Aorta (tissue), 5 donors: ENCODE measurements around the gene PIK3R1. TPM values are rescaled to one million over a fixed set of nuclear protein-coding genes. Genes with fewer than 3 reads are reported as not detected.

Source experiments
- ATAC-seq: fragments of 200-7000 bp; cut with Tn5 transposase; one replicate; pipeline ENCODE4 v1.9.1; 2022; ENCODE audit warnings: moderate library complexity; ENCODE audit not compliant: low FRiP score
- DNase-seq, 2 donors: peaks; one replicate each; pipeline ENCODE4 v3.0.0-alpha.2; 2020
- H3K27ac ChIP-seq, 2 donors: one replicate each; pipeline ENCODE4 v1.5.1; 2013; ENCODE audit warnings: low read length in 2 of 2, mild to moderate bottlenecking in 2 of 2, moderate library complexity in 2 of 2, control low read depth in 1 of 2, inconsistent platforms in 1 of 2, low read depth in 1 of 2
- H3K27me3 ChIP-seq, 2 donors: one replicate each; pipeline ENCODE4 v1.6.1; 2013; ENCODE audit warnings: control low read depth in 1 of 2, low read length in 1 of 2, mild to moderate bottlenecking in 1 of 2, moderate library complexity in 1 of 2; ENCODE audit not compliant: insufficient read depth in 2 of 2, control insufficient read depth in 1 of 2
- H3K36me3 ChIP-seq, 2 donors: one replicate each; pipeline ENCODE4 v1.6.1; 2013; ENCODE audit warnings: control low read depth in 1 of 2, low read length in 1 of 2, mild to moderate bottlenecking in 1 of 2; ENCODE audit not compliant: insufficient read depth in 2 of 2, control insufficient read depth in 1 of 2
- H3K4me1 ChIP-seq, 2 donors: one replicate each; pipeline ENCODE4 v1.6.1; 2013; ENCODE audit warnings: low read length in 2 of 2, control low read depth in 1 of 2, mild to moderate bottlenecking in 1 of 2, moderate library complexity in 1 of 2; ENCODE audit not compliant: insufficient read depth in 2 of 2, control insufficient read depth in 1 of 2
- H3K4me3 ChIP-seq, 2 donors: one replicate each; pipeline ENCODE4 v1.5.1; 2013; ENCODE audit warnings: low read length in 2 of 2, control low read depth in 1 of 2, mild to moderate bottlenecking in 1 of 2
- H3K9me3 ChIP-seq: one replicate; pipeline ENCODE4 v1.6.1; 2013; ENCODE audit warnings: mild to moderate bottlenecking, low read length; ENCODE audit not compliant: control insufficient read depth
- WGBS, 2 donors: extraction: QIAGEN DNeasy Blood & Tissue Kit; methylation state at CpG; one replicate each; pipeline ENCODE4 v1.1.7; 2013; 5-methylcytosine and 5-hydroxymethylcytosine counted together
- intact Hi-C, 2 donors: fragments of 100-400 bp; cut with DNase I; formaldehyde crosslinking; loops; one replicate each; pipeline versions ENCODE4 v1.14.2 to v1.15.0; 2022
- polyA plus RNA-seq, 2 donors: library from polyadenylated mRNA; stranded (reverse); fragments of 200-250 nt; gene quantifications; one replicate each; pipeline ENCODE4 v1.2.3, GENCODE V29; 2013
- total RNA-seq, 2 donors: library from RNA; stranded (reverse); fragmentation: NEBNext Ultra II Directional; extraction: Animal tissue kit (Norgen Biotek cat#: 25700); gene quantifications; one replicate each; pipeline ENCODE4 v1.2.1, GENCODE V29; 2021
- donor health status: healthy with polysubstance abuse.
- donor health status: Bipolar disorder and iron deficiency.
- donor health status: DM: no; HTN: no; CAD: no.
- donor health status: DM: no; HTN: no; CAD: no.
- donor health status: DM: yes; HTN: yes; CAD: no.

PIK3R1 gene
- total and polyA plus RNA-seq, 4 donors: 12.3 to 132 (median 43.3) TPM

DNA sequence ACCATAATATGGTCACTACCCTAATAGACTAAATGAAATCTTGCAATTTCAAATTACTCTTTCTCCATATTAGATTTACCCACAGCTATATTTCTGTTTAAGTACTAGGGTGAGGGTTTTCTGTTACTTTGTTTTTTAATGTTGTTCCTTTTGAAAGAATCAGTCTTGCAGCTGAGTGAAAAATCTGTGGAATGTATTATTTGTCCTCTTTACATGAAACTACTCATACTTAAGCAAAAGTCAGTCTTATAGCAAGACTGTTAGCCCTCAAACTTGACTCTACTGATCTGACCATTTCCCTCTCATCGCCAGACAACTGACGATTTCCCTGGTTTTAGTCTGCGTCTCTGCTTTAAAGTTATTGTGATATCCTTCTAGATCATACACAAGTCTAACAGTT, 84.0 kb downstream of the PIK3R1 start:
- no peak for DNase-seq
- ATAC-seq: no peak
- H3K27ac ChIP-seq: no peak overlapping the region
- intact Hi-C loops: no loop called here
- H3K27me3 ChIP-seq: no peaks in the 10 kb centered on the region
- no peak overlapping the region for H3K4me3 ChIP-seq
- H3K9me3 ChIP-seq: no peaks in the 10 kb centered on the region
- H3K4me1 ChIP-seq: no peaks in the 10 kb centered on the region
- peaks cover 4 to 16% of the 10 kb centered on the region in 2 donors for H3K36me3 ChIP-seq
- 87 to 92% methylated on average over 3 of the region's 3 CpGs for WGBS, 2 donors

DNA sequence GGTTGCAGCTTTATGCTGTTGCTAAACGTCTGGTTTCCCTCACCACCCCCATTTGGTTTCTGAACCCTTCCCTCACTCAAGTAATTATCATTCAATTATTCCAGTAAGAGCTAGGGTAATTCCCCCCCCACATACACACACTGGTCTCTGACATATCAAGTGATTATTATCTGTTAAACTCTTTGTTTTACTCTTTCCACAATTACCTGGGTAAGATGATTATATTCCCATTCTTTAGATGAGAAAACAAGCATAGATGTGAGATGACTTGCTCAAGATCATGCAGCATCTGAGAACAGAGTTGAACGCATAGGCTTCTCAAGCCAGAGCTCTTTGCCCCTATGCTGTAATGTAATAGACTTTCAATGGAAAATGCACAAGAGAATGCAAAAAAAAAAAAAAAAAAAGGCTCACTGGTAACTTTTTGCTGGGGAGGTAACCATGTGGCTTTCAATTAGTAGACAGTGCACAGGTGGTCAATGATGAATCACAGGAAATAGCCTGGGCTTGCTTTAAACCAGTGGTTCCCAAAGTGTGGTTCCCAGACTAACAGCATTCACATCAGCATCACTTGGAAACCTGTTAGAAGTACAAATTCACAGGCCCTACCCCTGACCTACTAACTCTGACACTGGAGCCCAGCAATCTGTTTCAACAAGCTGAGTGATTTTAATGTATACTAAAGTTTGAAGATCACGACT, 87.6 kb downstream of the PIK3R1 start:
- no peak for ATAC-seq
- no peak for DNase-seq
- Histone ChIP-seq H3K27me3 (no peaks in the 10 kb centered on the region), H3K9me3 (no peaks in the 10 kb centered on the region), H3K27ac (no peak overlapping the region), H3K4me1 (peaks cover 1 to 2% of the 10 kb centered on the region in 2 donors), H3K4me3 (no peak overlapping the region), H3K36me3 (peaks cover 0 to 7% of the 10 kb centered on the region in 2 donors)
- intact Hi-C loops: loop anchor here in 1 of 2 donors (5.0 kb wide), 1 partner anchor 34 kb away; no protein-coding TSS in a partner anchor
- 76 to 85% methylated on average over 3 of the region's 3 CpGs for WGBS, 2 donors

DNA sequence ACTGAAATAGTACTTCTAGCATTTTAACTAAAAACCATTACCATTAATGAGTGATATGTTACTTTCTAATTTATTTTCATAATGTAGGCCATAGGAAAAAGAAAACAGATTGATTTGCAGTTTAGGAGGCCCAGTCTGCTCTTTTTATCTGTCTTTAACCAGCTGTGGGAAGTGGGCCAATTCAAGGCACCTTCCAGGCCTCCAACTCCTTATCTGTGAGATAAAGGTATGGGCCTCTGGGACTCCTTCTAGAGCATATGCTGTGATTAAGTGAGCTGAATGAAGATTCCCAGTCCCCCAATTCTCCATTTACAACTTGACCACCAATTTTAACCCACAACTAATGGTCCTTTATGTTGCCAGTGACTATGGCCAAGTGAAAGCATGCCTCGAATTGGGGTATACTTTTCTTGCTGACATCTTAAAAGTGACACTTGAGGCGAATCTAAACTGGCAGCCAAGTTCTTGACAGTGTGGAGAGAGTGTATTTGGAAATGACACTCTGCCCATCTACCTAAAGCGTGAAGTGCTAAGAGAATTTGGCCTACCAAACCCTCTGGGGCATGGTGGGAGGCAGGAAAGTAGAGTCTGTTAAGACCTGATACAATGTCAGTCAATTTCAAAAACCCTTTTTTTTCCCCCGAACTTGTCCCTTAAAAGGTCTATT, 88.3 kb downstream of the PIK3R1 start:
- no peaks in the 10 kb centered on the region for H3K27me3 ChIP-seq
- WGBS, 2 donors: 89 to 92% methylated on average over 4 of the region's 4 CpGs
- peaks cover 1 to 2% of the 10 kb centered on the region in 2 donors for H3K4me1 ChIP-seq
- intact Hi-C loops: loop anchor here in 1 of 2 donors (5.0 kb wide), 1 partner anchor 33 kb away; no protein-coding TSS in a partner anchor
- peaks cover 0 to 7% of the 10 kb centered on the region in 2 donors for H3K36me3 ChIP-seq
- DNase-seq: no peak
- no peak for ATAC-seq
- no peaks in the 10 kb centered on the region for H3K9me3 ChIP-seq
- no peak overlapping the region for H3K27ac ChIP-seq
- H3K4me3 ChIP-seq: no peak overlapping the region

DNA sequence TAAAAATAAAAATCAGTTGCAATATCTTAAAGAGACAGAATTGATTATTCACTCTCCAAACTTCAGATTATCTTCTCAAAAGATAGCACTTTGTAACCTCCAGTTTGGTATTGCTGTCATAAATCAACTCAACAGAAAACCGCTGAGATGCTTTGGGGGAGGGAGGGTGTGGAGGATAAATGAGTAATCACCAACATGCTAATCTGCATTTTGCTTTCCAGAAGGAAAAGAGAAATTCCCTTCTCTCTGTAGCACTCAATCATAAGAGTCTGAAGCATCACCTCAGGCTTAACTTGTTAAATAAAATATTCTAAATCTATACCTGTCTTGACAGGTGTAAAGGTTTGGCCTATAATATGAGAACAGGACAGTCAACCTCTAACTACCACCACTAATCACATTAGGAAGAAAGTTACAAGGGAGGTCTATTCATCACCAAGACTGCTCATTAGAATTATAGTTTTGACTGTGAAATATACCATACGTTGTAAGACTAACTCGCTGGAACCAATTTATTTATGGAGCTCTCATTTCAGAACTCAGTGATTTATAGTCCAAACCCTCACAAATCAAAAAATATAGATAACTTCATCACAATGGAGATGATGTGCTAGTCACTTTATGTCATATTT, 89.0 kb downstream of the PIK3R1 start:
- Histone ChIP-seq H3K36me3 (peaks cover 0 to 5% of the 10 kb centered on the region in 2 donors), H3K9me3 (no peaks in the 10 kb centered on the region), H3K27me3 (no peaks in the 10 kb centered on the region), H3K27ac (no peak overlapping the region), H3K4me3 (no peak overlapping the region), H3K4me1 (peaks cover 1 to 2% of the 10 kb centered on the region in 2 donors)
- intact Hi-C loops: loop anchor here in 1 of 2 donors (5.0 kb wide), 1 partner anchor 33 kb away; no protein-coding TSS in a partner anchor
- WGBS, 2 donors: 87 to 88% methylated on average over 3 of the region's 3 CpGs
- DNase-seq (no peak), ATAC-seq (no peak)

DNA sequence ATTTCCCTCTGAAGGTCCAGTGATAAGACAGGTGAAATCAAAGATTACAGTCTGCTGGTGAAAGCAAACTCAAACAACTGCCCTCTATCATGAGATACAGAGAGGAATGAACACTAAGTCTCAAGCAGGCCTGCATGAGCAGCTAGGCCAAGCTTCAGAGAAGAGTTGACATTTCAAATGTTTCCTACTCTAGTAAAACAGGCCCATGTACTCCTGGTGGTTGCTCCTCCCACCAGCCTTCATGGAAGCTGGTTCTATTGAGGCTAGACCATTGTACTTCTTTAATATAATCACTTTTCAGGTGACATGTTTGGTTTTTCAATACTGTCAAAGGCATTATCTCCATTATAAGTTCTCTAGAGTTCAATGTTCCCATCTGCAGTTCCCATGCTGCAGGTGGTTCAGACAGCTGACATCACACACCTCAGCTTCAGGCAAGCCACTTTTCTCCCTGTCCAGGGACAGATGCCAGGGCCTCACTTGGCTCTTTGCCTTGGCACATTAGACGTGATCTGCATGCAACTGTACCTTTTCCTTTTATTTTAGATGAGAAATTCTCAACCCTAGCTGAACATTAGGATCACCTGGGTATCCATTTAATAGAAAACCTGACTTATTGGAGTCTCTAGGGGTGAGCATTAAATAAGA, 89.8 kb downstream of the PIK3R1 start:
- no peak overlapping the region for H3K27ac ChIP-seq
- intact Hi-C loops: no loop called here
- ATAC-seq (no peak), DNase-seq (no peak)
- no peak overlapping the region for H3K4me3 ChIP-seq
- H3K9me3 ChIP-seq: no peaks in the 10 kb centered on the region
- peaks cover 1 to 2% of the 10 kb centered on the region in 2 donors for H3K4me1 ChIP-seq
- H3K36me3 ChIP-seq: peaks cover 0 to 1% of the 10 kb centered on the region in 2 donors
- no peaks in the 10 kb centered on the region for H3K27me3 ChIP-seq
- 21 to 25% methylated on average over 1 of the region's 1 CpG for WGBS, 2 donors

DNA sequence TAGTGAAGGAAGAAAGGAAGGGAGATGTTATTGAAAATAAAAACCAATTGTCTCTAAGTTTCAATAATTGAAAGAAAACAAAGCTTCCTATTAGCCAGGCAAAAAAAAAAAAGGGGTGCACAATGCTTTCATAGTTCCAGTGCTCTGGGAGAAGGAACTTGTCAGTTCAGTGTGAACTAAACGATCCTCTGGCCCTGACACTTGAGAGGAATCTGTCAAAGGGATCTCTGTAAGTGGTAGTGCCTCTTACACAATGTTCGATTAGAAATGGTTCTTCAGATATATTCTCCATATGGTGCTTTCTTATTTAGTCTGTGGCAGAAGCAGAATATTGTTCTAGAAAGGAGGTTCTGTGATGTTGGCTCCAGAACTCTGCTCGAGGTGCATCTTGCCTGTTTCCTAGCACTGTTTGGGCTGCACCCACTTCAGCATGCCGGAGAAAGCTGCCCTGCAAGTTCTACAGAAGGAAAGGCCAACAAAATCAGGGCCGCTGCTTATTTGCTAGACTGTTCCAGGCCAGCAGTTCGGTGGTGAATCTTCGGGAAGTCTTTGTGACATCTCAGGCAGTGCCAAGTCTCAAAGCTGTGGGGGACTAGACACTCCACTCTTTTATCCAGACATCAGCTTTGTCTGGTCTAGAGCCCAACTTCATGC, 90.9 kb downstream of the PIK3R1 start:
- DNase-seq: no peak
- Histone ChIP-seq H3K4me3 (no peak overlapping the region), H3K9me3 (no peaks in the 10 kb centered on the region), H3K27ac (no peak overlapping the region), H3K4me1 (peaks cover 1 to 2% of the 10 kb centered on the region in 2 donors), H3K27me3 (no peaks in the 10 kb centered on the region), H3K36me3 (no peaks in the 10 kb centered on the region)
- WGBS, 2 donors: 92 to 93% methylated on average over 7 of the region's 7 CpGs
- no peak for ATAC-seq
- intact Hi-C loops: no loop called here

DNA sequence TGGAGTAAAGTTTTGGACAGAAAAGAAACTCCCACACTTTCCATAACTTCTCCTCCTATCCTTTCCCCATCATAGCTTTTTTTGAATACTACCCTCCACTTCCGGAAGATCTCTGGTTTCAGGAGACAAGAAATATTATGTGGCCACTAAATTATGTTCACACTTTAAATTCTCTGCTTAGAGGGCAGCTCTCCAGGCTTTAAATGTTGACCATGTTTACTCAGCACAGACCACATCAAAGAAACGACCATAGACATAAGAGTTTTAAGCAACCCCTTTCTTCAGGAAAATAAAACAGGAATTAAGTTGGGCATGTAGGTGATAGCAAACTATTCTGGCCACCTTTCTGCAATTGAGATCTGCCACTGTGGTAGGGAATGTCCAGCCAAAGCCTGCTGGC, 97.8 kb downstream of the PIK3R1 start:
- no peaks in the 10 kb centered on the region for H3K4me1 ChIP-seq
- intact Hi-C loops: no loop called here
- 46 to 89% methylated on average over 2 of the region's 2 CpGs for WGBS, 2 donors

DNA sequence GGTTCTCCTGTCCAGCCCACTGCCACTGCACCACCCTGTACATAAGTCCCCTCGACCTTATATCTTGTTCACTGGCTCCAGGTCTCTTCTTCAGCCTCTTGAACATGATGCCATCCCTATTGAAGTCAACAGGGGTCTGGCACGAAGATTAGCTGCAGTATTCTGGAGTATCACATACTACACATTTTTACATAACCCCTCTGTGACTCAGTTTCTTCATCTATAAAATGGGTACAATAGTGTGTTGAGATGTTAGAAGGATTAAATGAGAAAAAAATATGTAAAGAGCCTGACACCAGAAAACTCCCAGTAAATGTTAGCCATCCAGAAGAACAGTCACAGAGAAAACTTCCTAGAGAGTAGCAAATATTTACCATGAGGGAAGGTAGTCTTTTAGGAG, 98.9 kb downstream of the PIK3R1 start:
- ATAC-seq (no peak), DNase-seq (no peak)
- Histone ChIP-seq H3K27ac (no peak overlapping the region), H3K27me3 (no peaks in the 10 kb centered on the region), H3K4me1 (no peaks in the 10 kb centered on the region), H3K9me3 (no peaks in the 10 kb centered on the region), H3K36me3 (no peaks in the 10 kb centered on the region), H3K4me3 (no peak overlapping the region)
- 95 to 96% methylated on average over 2 of the region's 2 CpGs for WGBS, 2 donors
- intact Hi-C loops: no loop called here

More for the DNA sequence above, 97.8 kb downstream of the PIK3R1 start:
- ATAC-seq (no peak), DNase-seq (no peak)
- Histone ChIP-seq H3K36me3 (no peaks in the 10 kb centered on the region), H3K27me3 (no peaks in the 10 kb centered on the region), H3K9me3 (no peaks in the 10 kb centered on the region), H3K27ac (no peak overlapping the region), H3K4me3 (no peak overlapping the region)
